GM12878 (cell line): ENCODE data around the gene ARHGAP15. TPM values are rescaled to one million over a fixed set of nuclear protein-coding genes. Genes with fewer than 3 reads are reported as not detected.

Source experiments
- ATAC-seq: fragments of 200-7000 bp; cut with Tn5 transposase; 3 replicates; pipeline ENCODE4 v1.9.1; 2020; ENCODE audit warnings: mild to moderate bottlenecking, moderate library complexity
- BruUV-seq: library from RNA; stranded (reverse); fragments of 400-500 nt; replicated peaks from 2 replicates; lab custom pipeline; 2021; lab: Mats Ljungman, UMichigan
- CTCF ChIA-PET: fragments of 300-600 bp; sonication (Branson Sonifier 250); formaldehyde crosslinking; extraction: SDS; loops from one replicate; lab custom pipeline; 2021; ENCODE audit warnings: inconsistent platforms; lab: Yijun Ruan, JAX
- POLR2A ChIA-PET: fragments of 350-600 bp; formaldehyde crosslinking; extraction: SDS; loops from one replicate; lab custom pipeline; 2021; ENCODE audit warnings: inconsistent platforms; lab: Charles Lee
- RAD21 ChIA-PET: fragments of 300-600 bp; sonication (Branson Sonifier 250); formaldehyde crosslinking; loops from one replicate; lab custom pipeline; 2023; ENCODE audit warnings: antibody characterized with exemption; ENCODE audit not compliant: unreplicated experiment; lab: Charles Lee
- SMC1A ChIA-PET: fragments of 300-600 bp; sonication (Branson Sonifier 250); formaldehyde crosslinking; loops from one replicate; lab custom pipeline; 2023; ENCODE audit not compliant: unreplicated experiment, uncharacterized antibody; lab: Charles Lee
- DNase-seq: peaks from one replicate; pipeline ENCODE4 v3.0.0-alpha.2; 2011; ENCODE audit warnings: low read depth, low spot score
- FAIRE-seq: peaks from 3 replicates; lab custom pipeline; 2011; peaks lifted over from hg19 to GRCh38; lab: Jason Lieb, UNC
- H2AFZ ChIP-seq: 2 replicates; pipeline ENCODE4 v1.6.0; 2011; ENCODE audit warnings: low read depth, low read length, control low read depth; ENCODE audit not compliant: control insufficient read depth
- H3K27ac ChIP-seq: 2 replicates; pipeline ENCODE4 v1.5.1; 2011; ENCODE audit warnings: control low read depth; ENCODE audit not compliant: control insufficient read depth, insufficient read depth
- H3K27me3 ChIP-seq, 2 experiments: replicated peaks in 1 of 2; 2 replicates each; pipeline versions ENCODE4 v1.6.0 to v1.6.1; 2011; ENCODE audit warnings: low read length in 1 of 2; ENCODE audit not compliant: control insufficient read depth in 2 of 2, insufficient read depth in 2 of 2
- H3K36me3 ChIP-seq, 2 experiments: 2 replicates each; pipeline ENCODE4 v1.5.1; 2011; ENCODE audit warnings: low read length in 1 of 2; ENCODE audit not compliant: control insufficient read depth in 2 of 2, insufficient read depth in 2 of 2
- H3K4me1 ChIP-seq: 2 replicates; pipeline ENCODE4 v1.6.1; 2011; ENCODE audit warnings: mild to moderate bottlenecking, low read length, moderate library complexity, mixed read lengths; ENCODE audit not compliant: control insufficient read depth, insufficient read depth
- H3K4me2 ChIP-seq: 2 replicates; pipeline ENCODE4 v1.6.0; 2011; ENCODE audit warnings: control low read depth; ENCODE audit not compliant: control insufficient read depth, insufficient read depth
- H3K4me3 ChIP-seq: fragments of 200-600 bp; sonication (generic); 2 replicates; pipeline ENCODE4 v1.5.1; 2016
- H3K79me2 ChIP-seq: 2 replicates; pipeline ENCODE4 v1.6.0; 2011; ENCODE audit warnings: low read length; ENCODE audit not compliant: control insufficient read depth, insufficient read depth
- H3K9ac ChIP-seq: 2 replicates; pipeline ENCODE4 v1.8.0; 2011; ENCODE audit warnings: low read length, control low read depth, mixed read lengths; ENCODE audit not compliant: control insufficient read depth, insufficient read depth
- H3K9me3 ChIP-seq: replicated peaks from 3 replicates; pipeline ENCODE4 v1.5.1; 2011; ENCODE audit warnings: mild to moderate bottlenecking, low read length; ENCODE audit not compliant: control insufficient read depth, insufficient read depth
- H4K20me1 ChIP-seq: 2 replicates; pipeline ENCODE4 v1.6.0; 2011; ENCODE audit not compliant: control insufficient read depth, insufficient read depth
- KDM1A ChIP-seq: fragments of 200-600 bp; sonication (generic); IDR thresholded peaks from 2 replicates; pipeline ENCODE4 v1.6.1; 2016; ENCODE audit warnings: borderline replicate concordance
- YY1 ChIP-seq: IDR thresholded peaks from 2 replicates; pipeline ENCODE4 v1.6.1; 2011; ENCODE audit warnings: low read depth, mild to moderate bottlenecking, low read length
- ZNF592 ChIP-seq: fragments of 450-650 bp; IDR thresholded peaks from 2 replicates; pipeline ENCODE4 v1.6.1; 2017; ENCODE audit warnings: mild to moderate bottlenecking, moderate library complexity
- WGBS: methylation state at CpG from one replicate; pipeline ENCODE4 v1.1.6; 2016; ENCODE audit warnings: low lambda C conversion rate; ENCODE audit not compliant: insufficient replicate concordance, insufficient coverage; ENCODE audit errors: missing lambda C conversion rate; 5-methylcytosine and 5-hydroxymethylcytosine counted together
- in situ Hi-C: fragments of 300-500 bp; cut with MboI; formaldehyde crosslinking; loops from 9 replicates; pipeline ENCODE4 v1.14.3; 2018; ENCODE audit warnings: mixed read lengths
- intact Hi-C: fragments of 100-400 bp; cut with micrococcal nuclease; formaldehyde crosslinking; loops from one replicate; pipeline ENCODE4 v1.14.2; 2022; ENCODE audit not compliant: unreplicated experiment
- polyA plus RNA-seq, 11 experiments: library from polyadenylated mRNA; depleted of rRNA in 4 of 11; unstranded in 6 of 11; stranded (reverse) in 5 of 11; fragments of >200 nt; fragmentation: Nextera tagmentation in 4 of 11; fragmentation: Illumina TruSeq in 1 of 11; extraction: Ambion mirVana in 4 of 11; extraction: Trizol in 1 of 11; gene quantifications; 1 replicate in 1 of 11; 2 replicates in 10 of 11; pipeline versions ENCODE4 v1.2.1 to v1.2.3, GENCODE V29; 2011 to 2016; ENCODE audit warnings: inconsistent platforms in 2 of 11, missing spikeins in 2 of 11, low read depth in 1 of 11
- total RNA-seq, 4 experiments: library from RNA; depleted of rRNA in 3 of 4; stranded (reverse); fragments of >200 nt in 3 of 4; fragmentation: Illumina TruSeq in 1 of 4; extraction: Trizol in 1 of 4; gene quantifications; 2 replicates each; pipeline versions ENCODE4 v1.2.1 to v1.2.3, GENCODE V29; 2013 to 2021

The ARHGAP15 gene
- total and polyA plus RNA-seq, 10 of the 15 experiments (the other 5 are each of a cell fraction or from before 2014, with no cell fraction given): 38.0 to 92.6 (median 66.7) TPM

GRCh38 chr2:143545059-143545948 is 416.1 kb downstream of the ARHGAP15 start:
- H3K4me3 ChIP-seq: no peak overlapping the region
- no peak overlapping the region for H3K9ac ChIP-seq
- H3K27ac ChIP-seq: no peak overlapping the region
- whole genome bisulfite sequencing: over 99% methylated on average over 7 of the region's 7 CpGs
- RAD21 ChIA-PET: no interaction called here
- no peak overlapping the region for H3K4me2 ChIP-seq
- H4K20me1 ChIP-seq: no peaks in the 10 kb centered on the region
- H3K9me3 ChIP-seq: no peaks in the 10 kb centered on the region; the same call in 2 of the 3 replicates
- H3K27me3 ChIP-seq: no peaks in the 10 kb centered on the region
- FAIRE-seq: no peak
- no peak for TF ChIP-seq KDM1A
- no peak for TF ChIP-seq YY1
- TF ChIP-seq ZNF592: no peak
- in situ Hi-C loops: no loop called here
- no peaks in the 10 kb centered on the region for H3K79me2 ChIP-seq
- SMC1A ChIA-PET: interaction anchor here (1.8 kb wide), 1 partner anchor 9 kb away, joined by 6 read pairs; no protein-coding TSS in a partner anchor
- H2AFZ ChIP-seq: no peak overlapping the region
- DNase-seq: no peak
- POLR2A ChIA-PET: no interaction called here
- H3K36me3 ChIP-seq: peaks cover 0 to 2% of the 10 kb centered on the region in 2 experiments; a peak in 2 of 4 replicates
- no peaks in the 10 kb centered on the region for H3K4me1 ChIP-seq
- CTCF ChIA-PET: interaction anchor here (1.2 kb wide), 1 partner anchor 140 kb away, joined by 3 read pairs; no protein-coding TSS in a partner anchor
- no TSS peak for BruUV-seq
- intact Hi-C loops: no loop called here
- no peak for ATAC-seq
